HepG2 (cell line): ENCODE data around the gene PLAA. TPM values are rescaled to one million over a fixed set of nuclear protein-coding genes. Genes with fewer than 3 reads are reported as not detected.

Experiments
- ESRRA ChIP-seq: sonication (generic); formaldehyde crosslinking; IDR thresholded peaks from 2 replicates; pipeline ENCODE4 v1.5.1; 2020; ENCODE audit warnings: mild to moderate bottlenecking, low read depth, missing genetic modification reagents
- KDM3A ChIP-seq: IDR thresholded peaks from 2 replicates; pipeline ENCODE4 v1.6.1; 2018; ENCODE audit warnings: low read depth, missing compliant biosample characterization
- RELA ChIP-seq: sonication (generic); formaldehyde crosslinking; IDR thresholded peaks from 2 replicates; pipeline ENCODE4 v1.4.0; 2020; ENCODE audit warnings: missing genetic modification reagents
- ZNF10 ChIP-seq: sonication (generic); formaldehyde crosslinking; IDR thresholded peaks from 2 replicates; pipeline ENCODE4 v1.4.0; 2020; ENCODE audit warnings: mild to moderate bottlenecking, low read depth, missing genetic modification reagents, borderline replicate concordance
- ZNF124 ChIP-seq: sonication (generic); formaldehyde crosslinking; IDR thresholded peaks from 2 replicates; pipeline ENCODE4 v1.4.0; 2020; ENCODE audit warnings: missing genetic modification reagents
- ZNF34 ChIP-seq: sonication (generic); formaldehyde crosslinking; IDR thresholded peaks from 2 replicates; pipeline ENCODE4 v1.4.0; 2020; ENCODE audit warnings: mild to moderate bottlenecking, missing genetic modification reagents, borderline replicate concordance
- ZNF382 ChIP-seq: sonication (generic); formaldehyde crosslinking; IDR thresholded peaks from 2 replicates; pipeline ENCODE4 v1.5.0; 2020; ENCODE audit warnings: missing genetic modification reagents, mild to moderate bottlenecking, borderline replicate concordance
- polyA plus RNA-seq, 8 experiments: library from polyadenylated mRNA; depleted of rRNA in 3 of 8; stranded (reverse) in 7 of 8; unstranded in 1 of 8; fragments of >200 nt; fragmentation: Illumina TruSeq in 4 of 8; extraction: Trizol in 4 of 8; gene quantifications; 2 replicates each; pipeline versions ENCODE4 v1.2.1 to v1.2.3, GENCODE V29; 2011 to 2016; ENCODE audit warnings: low read depth in 4 of 8, missing spikeins in 1 of 8, mixed read lengths in 1 of 8; ENCODE audit not compliant: insufficient read depth in 1 of 8
- total RNA-seq, 5 experiments: library from RNA; depleted of rRNA; stranded (reverse); fragments of >200 nt; fragmentation: Illumina TruSeq; extraction: Trizol; gene quantifications; 2 replicates each; pipeline ENCODE4 v1.2.3, GENCODE V29; 2016; ENCODE audit warnings: low read depth in 1 of 5
- TF ChIP-seq, protein P1 (sequence below): sonication (generic); formaldehyde crosslinking; IDR thresholded peaks from 2 replicates; pipeline ENCODE4 v1.4.0; 2020; ENCODE audit warnings: mild to moderate bottlenecking, missing genetic modification reagents
- TF ChIP-seq, protein P2 (sequence below): sonication (generic); formaldehyde crosslinking; IDR thresholded peaks from 2 replicates; pipeline ENCODE4 v1.4.0; 2020; ENCODE audit warnings: mild to moderate bottlenecking, missing genetic modification reagents
- TF ChIP-seq, protein P3 (sequence below): sonication (generic); formaldehyde crosslinking; IDR thresholded peaks from 2 replicates; pipeline ENCODE4 v1.8.1; 2022; ENCODE audit warnings: mild to moderate bottlenecking, missing genetic modification reagents
- TF ChIP-seq, protein P4 (sequence below): sonication (generic); formaldehyde crosslinking; IDR thresholded peaks from 2 replicates; pipeline ENCODE4 v1.5.1; 2020; ENCODE audit warnings: mild to moderate bottlenecking, missing genetic modification reagents, borderline replicate concordance
- TF ChIP-seq, protein P5 (sequence below): sonication (generic); formaldehyde crosslinking; conservative IDR thresholded peaks from 2 replicates; pipeline ENCODE4 v1.4.0; 2020; ENCODE audit warnings: missing genetic modification reagents
- TF ChIP-seq, protein P6 (sequence below): sonication (generic); formaldehyde crosslinking; IDR thresholded peaks from 2 replicates; pipeline ENCODE4 v1.9.0; 2022; ENCODE audit warnings: missing genetic modification reagents, mild to moderate bottlenecking, borderline replicate concordance

Gene PLAA
- total and polyA plus RNA-seq, 2 of the 13 experiments (the other 11 are each of a cell fraction or from before 2014, with no cell fraction given), result 5.8 to 22.9 TPM

DNA sequence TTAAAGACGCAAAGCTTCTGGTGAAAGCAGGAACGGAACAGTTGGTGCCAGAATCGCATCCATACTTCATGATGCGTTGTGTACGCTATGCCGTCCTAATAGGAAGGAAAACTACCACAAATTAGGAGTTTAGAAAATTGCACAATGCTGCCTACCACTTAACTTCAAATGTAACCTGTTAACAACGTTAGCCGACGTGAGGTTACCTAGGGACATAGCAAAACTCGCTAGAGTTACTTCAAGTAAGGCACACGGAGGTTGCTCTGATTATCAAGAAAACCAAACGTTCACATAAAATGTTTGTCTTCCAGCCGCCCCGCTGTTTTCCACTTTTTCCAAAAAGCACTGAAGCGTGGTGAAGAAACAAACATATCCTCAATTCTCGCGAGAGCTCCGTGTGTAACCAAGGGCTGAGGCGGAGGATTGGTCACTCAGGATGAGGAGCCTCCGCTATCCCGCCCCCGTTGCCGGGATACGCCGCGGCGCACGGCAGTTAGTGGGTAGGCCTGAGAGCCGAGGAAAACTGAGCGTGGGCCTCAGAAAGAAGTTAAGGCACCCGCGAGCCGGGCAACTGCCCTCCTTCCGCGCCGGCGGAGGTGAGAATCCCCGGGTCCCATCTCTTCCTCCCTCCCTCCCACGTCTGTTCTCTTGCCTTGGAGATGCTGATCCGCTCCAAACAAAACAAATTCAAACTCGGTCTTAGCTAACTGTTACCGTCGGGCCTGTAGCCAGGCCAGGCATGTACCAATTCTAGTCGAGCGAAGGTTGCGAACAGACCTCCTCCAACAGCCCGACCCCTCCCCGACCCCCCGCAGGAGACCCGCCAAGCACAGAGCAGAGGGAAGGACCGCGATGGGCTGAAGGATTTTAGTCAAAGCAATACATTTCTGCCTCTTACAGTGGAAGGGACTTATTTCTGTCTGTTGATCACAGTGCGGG is 9.1 kb upstream of the PLAA start, which contains the start of gene IFT74 (continued):
- TF ChIP-seq ZNF124 (CRISPR knock-in tag) (no peak), ZNF34 (CRISPR knock-in tag) (no peak), ESRRA (CRISPR knock-in tag) (no peak), KDM3A (CRISPR knock-in tag) (no peak), ZNF10 (CRISPR knock-in tag) (no peak), RELA (CRISPR knock-in tag) (no peak), ZNF382 (CRISPR knock-in tag) (no peak)
- TF ChIP-seq, protein P1, sequence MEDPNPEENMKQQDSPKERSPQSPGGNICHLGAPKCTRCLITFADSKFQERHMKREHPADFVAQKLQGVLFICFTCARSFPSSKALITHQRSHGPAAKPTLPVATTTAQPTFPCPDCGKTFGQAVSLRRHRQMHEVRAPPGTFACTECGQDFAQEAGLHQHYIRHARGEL (CRISPR knock-in tag), result no peak
- TF ChIP-seq, protein P2, sequence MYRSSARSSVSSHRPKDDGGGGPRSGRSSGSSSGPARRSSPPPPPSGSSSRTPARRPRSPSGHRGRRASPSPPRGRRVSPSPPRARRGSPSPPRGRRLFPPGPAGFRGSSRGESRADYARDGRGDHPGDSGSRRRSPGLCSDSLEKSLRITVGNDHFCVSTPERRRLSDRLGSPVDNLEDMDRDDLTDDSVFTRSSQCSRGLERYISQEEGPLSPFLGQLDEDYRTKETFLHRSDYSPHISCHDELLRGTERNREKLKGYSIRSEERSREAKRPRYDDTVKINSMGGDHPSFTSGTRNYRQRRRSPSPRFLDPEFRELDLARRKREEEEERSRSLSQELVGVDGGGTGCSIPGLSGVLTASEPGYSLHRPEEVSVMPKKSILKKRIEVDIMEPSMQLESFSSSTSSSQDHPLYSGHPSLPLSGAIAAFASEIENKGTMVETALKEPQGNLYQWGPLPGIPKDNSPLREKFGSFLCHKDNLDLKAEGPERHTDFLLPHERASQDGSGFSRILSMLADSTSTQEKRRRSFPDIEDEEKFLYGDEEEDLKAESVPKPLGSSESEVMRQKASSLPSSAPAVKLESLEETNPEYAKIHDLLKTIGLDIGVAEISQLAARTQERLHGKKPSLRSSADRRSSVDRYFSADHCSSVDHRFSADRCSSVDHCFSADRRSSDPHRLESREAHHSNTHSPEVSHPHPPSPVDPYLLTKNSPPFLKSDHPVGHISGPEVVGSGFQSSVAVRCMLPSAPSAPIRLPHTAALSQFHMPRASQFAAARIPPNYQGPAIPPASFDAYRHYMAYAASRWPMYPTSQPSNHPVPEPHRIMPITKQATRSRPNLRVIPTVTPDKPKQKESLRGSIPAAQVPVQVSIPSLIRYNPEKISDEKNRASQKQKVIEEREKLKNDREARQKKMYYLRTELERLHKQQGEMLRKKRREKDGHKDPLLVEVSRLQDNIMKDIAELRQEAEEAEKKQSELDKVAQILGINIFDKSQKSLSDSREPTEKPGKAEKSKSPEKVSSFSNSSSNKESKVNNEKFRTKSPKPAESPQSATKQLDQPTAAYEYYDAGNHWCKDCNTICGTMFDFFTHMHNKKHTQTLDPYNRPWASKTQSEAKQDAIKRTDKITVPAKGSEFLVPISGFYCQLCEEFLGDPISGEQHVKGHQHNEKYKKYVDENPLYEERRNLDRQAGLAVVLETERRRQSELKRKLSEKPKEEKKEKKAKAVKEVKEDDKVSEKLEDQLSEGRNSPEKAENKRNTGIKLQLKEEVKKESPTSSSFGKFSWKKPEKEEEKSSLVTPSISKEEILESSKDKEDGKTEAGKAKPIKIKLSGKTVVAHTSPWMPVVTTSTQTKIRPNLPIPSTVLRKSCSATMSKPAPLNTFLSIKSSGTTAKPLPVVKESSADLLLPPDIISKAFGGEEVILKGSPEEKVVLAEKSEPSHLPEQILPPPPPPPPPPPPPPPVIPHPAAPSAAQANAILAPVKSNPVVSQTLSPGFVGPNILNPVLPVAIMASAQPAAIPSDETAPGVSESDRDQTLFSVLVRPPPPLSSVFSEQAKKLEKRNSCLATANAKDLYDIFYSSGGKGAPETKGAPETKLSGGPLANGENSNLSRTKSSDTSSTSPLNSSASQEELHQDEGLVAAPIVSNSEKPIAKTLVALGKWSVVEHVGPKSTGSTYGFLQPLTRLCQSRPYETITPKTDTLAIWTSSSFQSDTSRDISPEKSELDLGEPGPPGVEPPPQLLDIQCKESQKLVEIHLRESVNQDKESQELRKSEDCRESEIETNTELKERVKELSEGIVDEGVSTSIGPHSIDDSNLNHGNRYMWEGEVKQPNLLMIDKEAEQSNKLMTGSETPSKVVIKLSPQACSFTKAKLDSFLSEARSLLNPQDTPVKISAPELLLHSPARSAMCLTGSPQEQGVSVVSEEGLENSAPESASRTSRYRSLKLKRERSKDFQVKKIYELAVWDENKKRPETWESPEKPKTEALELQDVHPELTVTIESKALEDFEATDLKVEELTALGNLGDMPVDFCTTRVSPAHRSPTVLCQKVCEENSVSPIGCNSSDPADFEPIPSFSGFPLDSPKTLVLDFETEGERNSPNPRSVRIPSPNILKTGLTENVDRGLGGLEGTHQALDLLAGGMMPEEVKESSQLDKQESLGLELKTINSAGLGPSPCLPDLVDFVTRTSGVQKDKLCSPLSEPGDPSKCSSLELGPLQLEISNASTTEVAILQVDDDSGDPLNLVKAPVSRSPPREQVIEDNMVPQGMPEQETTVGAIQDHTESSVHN (CRISPR knock-in tag), result no peak
- TF ChIP-seq, protein P3, sequence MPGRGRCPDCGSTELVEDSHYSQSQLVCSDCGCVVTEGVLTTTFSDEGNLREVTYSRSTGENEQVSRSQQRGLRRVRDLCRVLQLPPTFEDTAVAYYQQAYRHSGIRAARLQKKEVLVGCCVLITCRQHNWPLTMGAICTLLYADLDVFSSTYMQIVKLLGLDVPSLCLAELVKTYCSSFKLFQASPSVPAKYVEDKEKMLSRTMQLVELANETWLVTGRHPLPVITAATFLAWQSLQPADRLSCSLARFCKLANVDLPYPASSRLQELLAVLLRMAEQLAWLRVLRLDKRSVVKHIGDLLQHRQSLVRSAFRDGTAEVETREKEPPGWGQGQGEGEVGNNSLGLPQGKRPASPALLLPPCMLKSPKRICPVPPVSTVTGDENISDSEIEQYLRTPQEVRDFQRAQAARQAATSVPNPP, result no peak
- TF ChIP-seq, protein P4, sequence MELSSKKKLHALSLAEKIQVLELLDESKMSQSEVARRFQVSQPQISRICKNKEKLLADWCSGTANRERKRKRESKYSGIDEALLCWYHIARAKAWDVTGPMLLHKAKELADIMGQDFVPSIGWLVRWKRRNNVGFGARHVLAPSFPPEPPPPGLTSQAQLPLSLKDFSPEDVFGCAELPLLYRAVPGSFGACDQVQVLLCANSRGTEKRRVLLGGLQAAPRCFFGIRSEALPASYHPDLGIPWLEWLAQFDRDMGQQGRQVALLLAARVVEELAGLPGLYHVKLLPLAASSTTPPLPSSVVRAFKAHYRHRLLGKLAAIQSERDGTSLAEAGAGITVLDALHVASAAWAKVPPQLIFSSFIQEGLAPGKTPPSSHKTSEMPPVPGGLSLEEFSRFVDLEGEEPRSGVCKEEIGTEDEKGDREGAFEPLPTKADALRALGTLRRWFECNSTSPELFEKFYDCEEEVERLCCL, result no peak
- TF ChIP-seq, protein P5, sequence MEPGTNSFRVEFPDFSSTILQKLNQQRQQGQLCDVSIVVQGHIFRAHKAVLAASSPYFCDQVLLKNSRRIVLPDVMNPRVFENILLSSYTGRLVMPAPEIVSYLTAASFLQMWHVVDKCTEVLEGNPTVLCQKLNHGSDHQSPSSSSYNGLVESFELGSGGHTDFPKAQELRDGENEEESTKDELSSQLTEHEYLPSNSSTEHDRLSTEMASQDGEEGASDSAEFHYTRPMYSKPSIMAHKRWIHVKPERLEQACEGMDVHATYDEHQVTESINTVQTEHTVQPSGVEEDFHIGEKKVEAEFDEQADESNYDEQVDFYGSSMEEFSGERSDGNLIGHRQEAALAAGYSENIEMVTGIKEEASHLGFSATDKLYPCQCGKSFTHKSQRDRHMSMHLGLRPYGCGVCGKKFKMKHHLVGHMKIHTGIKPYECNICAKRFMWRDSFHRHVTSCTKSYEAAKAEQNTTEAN (CRISPR knock-in tag), result no peak
- TF ChIP-seq, protein P6, sequence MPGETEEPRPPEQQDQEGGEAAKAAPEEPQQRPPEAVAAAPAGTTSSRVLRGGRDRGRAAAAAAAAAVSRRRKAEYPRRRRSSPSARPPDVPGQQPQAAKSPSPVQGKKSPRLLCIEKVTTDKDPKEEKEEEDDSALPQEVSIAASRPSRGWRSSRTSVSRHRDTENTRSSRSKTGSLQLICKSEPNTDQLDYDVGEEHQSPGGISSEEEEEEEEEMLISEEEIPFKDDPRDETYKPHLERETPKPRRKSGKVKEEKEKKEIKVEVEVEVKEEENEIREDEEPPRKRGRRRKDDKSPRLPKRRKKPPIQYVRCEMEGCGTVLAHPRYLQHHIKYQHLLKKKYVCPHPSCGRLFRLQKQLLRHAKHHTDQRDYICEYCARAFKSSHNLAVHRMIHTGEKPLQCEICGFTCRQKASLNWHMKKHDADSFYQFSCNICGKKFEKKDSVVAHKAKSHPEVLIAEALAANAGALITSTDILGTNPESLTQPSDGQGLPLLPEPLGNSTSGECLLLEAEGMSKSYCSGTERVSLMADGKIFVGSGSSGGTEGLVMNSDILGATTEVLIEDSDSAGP (CRISPR knock-in tag), result peak; percentile 67; the same call in 1 of the 2 replicates
